Ectodermal cell (in vitro differentiated cells): ENCODE data around the gene MASP2.
"Not testable (repeated sequence)": the region's sequence is repeated elsewhere in the genome, so short reads cannot be mapped to it uniquely, and the experiment has no call there.

Source experiments
- H3K27ac ChIP-seq: 2 replicates; pipeline ENCODE4 v1.7.0; 2013; ENCODE audit warnings: mild to moderate bottlenecking, low read depth, low read length; ENCODE audit not compliant: insufficient read depth, poor library complexity, severe bottlenecking
- H3K27me3 ChIP-seq: 2 replicates; pipeline ENCODE4 v1.7.0; 2013; ENCODE audit warnings: mild to moderate bottlenecking, low read length; ENCODE audit not compliant: insufficient read depth, control insufficient read depth, poor library complexity, severe bottlenecking
- H3K36me3 ChIP-seq: one replicate; pipeline ENCODE4 v1.7.0; 2013; ENCODE audit warnings: low read length; ENCODE audit not compliant: control insufficient read depth, insufficient read depth
- H3K4me1 ChIP-seq: one replicate; pipeline ENCODE4 v1.7.0; 2013; ENCODE audit warnings: low read length; ENCODE audit not compliant: control insufficient read depth, insufficient read depth
- H3K4me3 ChIP-seq: 2 replicates; pipeline ENCODE4 v1.7.0; 2013; ENCODE audit warnings: low read depth, low read length, control low read depth; ENCODE audit not compliant: insufficient read depth
- H3K9me3 ChIP-seq: 2 replicates; pipeline ENCODE4 v1.7.0; 2013; ENCODE audit warnings: mild to moderate bottlenecking, low read length, moderate library complexity; ENCODE audit not compliant: control insufficient read depth
- WGBS, 2 experiments: methylation state at CpG; one replicate each; pipeline ENCODE4 v1.1.7; 2013; ENCODE audit warnings: missing lambda C conversion rate in 2 of 2; 5-methylcytosine and 5-hydroxymethylcytosine counted together

MASP2 gene

DNA sequence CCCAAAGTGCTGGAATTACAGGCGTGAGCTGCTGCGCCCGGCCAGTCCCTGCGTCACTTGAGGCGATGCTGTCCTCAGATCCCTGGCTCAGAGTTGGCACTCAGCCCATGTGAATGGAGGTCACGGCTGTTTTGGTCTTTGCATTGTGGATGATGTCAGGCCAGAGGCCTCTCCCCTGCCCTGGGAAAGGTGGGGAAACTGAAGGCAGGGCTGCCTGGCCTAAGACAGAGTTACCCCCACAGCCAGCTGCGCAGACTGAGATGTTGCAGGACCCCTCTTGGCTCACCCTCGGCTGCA, 821 bp downstream of the MASP2 start:
- no peaks in the 10 kb centered on the region for H3K4me1 ChIP-seq
- H3K4me3 ChIP-seq: no peak overlapping the region
- WGBS, 2 experiments: 94 to 96% methylated on average over 8 of the region's 8 CpGs
- no peaks in the 10 kb centered on the region for H3K27me3 ChIP-seq
- H3K9me3 ChIP-seq: no peaks in the 10 kb centered on the region
- no peak overlapping the region for H3K27ac ChIP-seq
- no peaks in the 10 kb centered on the region for H3K36me3 ChIP-seq

DNA sequence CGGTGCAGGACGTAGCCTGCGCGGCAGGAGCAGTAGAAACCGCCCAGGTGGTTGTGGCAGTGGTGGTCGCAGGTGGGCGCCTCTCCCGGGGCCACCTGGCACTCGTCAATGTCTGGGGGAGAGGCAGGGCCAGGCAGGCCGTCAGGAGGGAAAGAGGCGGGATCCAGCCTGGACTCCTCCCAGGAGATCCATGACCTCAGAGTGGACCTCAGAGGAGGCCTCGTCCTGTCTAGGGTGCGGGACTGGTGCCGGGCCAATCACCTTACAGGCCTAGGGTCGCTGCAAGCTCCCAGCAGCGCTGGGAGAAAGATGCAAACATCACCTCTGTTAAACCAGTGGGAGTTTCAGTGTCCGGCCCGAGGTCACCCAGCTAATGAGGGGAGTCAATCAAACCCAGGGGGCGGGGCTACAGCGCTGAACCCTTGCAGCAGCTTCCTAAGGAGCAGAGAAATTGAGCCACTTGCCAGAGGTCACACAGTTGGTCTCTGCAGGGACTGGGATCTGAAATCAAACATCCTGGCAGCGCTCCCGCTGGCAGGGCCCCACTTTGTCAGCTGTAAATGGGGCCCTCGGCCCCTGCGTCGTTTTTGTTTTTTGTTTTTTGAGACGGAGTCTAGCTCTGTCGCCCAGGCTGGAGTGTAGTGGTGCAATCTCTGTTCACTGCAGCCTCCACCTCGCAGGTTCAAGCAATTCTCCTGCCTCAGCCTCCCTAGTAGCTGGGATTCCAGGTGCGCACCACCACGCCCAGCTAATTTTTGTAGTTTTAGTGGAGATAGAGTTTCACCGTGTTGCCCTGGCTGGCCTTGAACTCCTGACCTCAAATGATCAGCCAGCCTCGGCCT, 1.4 kb downstream of the MASP2 start:
- no peaks in the 10 kb centered on the region for H3K4me1 ChIP-seq
- H3K36me3 ChIP-seq: no peaks in the 10 kb centered on the region
- no peaks in the 10 kb centered on the region for H3K9me3 ChIP-seq
- no peak overlapping the region for H3K4me3 ChIP-seq
- no peak overlapping the region for H3K27ac ChIP-seq
- no peaks in the 10 kb centered on the region for H3K27me3 ChIP-seq
- 72% methylated on average over 32 of the region's 32 CpGs for WGBS, 2 experiments

GRCh38 chr1:11044849-11045427, 2.1 kb downstream of the MASP2 start:
- Histone ChIP-seq H3K27ac (no peak overlapping the region), H3K4me1 (no peaks in the 10 kb centered on the region), H3K4me3 (no peak overlapping the region), H3K36me3 (no peaks in the 10 kb centered on the region), H3K27me3 (no peaks in the 10 kb centered on the region), H3K9me3 (no peaks in the 10 kb centered on the region)
- WGBS, 2 experiments: 92% methylated on average over 16 of the region's 16 CpGs

DNA sequence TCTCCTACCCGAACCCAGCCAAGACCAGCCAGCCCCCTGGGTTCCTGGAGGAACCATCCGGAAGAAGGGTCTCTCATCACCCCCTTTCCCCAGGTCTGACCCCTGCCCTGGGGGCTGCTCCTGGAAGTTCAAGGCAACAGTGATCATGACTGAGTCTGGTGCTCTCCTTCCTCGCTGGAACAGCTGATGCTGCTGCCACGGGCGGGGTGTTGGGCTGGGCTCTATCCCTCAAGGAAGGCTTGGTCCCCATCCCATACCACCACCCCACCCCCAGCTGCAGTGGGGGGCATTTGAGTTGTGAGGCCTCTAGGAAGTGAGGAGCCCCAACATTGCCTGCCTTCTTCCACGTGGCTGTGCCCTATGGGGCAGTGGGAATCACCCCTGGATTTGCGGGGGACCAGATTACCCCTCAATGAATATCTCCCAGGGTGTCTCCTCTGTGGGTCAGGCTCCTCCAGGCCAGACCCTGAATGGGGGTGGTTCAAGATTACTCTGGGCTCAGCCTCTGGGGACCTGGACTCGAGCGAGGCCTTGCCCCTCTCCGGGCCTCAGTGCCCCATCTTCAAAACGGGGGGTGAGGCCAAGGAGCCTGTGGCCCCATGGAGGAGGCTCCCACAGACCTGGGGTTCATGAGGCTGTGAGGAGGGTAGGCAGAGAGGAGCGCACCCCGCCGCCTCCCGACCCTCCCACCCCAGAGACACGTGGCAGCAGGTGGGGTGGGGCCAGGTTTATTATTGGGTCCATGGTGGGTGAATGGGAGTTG, 2.8 kb downstream of the MASP2 start:
- no peaks in the 10 kb centered on the region for H3K9me3 ChIP-seq
- H3K4me1 ChIP-seq: no peaks in the 10 kb centered on the region
- no peak overlapping the region for H3K27ac ChIP-seq
- no peaks in the 10 kb centered on the region for H3K36me3 ChIP-seq
- H3K4me3 ChIP-seq: no peak overlapping the region
- H3K27me3 ChIP-seq: no peaks in the 10 kb centered on the region
- 89 to 90% methylated on average over 16 of the region's 16 CpGs for WGBS, 2 experiments

DNA sequence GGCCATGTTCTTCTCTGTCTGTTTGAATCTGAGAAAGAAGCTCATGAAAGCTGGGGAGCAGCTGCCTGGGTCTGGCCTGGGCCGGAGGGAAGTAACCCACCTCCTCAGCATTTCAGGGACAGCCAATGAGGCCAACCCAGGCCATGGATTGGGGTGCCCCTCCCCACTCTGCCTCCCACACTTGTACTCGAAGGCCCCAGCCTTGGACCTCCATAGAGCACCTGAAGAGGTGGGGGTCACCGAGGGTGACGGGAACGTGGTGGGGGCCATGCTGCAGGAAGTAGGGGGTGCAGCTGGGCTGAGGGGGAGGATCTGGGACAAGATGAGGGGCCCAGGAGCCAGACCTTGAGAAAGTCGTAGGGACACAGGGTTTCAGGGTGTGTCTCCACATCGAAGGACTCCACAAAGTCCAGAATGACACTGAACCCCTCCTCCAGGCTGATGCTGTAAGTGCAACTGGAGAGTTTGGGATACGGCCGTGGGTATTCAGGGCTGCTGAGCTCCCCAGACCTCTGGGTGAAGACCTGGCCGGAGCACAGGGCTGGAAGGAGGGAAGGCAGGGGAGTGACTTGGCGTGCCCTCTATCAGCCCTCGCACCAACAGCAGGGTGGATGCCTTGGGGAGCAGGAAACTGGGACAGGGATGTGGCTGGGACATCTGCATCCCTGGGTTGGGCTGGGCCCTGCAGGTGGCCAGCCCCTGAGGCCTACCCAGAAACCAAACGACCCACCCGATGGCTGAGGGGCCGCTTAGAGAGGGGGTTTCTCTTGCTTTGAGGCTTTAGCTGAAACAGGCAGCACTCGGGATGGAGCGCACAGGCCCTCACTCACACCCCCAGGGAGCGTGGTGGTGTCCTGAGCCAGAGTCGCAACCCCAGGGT, 3.8 kb downstream of the MASP2 start:
- Histone ChIP-seq H3K4me1 (no peaks in the 10 kb centered on the region), H3K27me3 (peaks cover 4% of the 10 kb centered on the region), H3K27ac (no peak overlapping the region), H3K4me3 (no peak overlapping the region), H3K36me3 (no peaks in the 10 kb centered on the region), H3K9me3 (no peaks in the 10 kb centered on the region)
- 88 to 90% methylated on average over 19 of the region's 19 CpGs for WGBS, 2 experiments

GRCh38 chr1:11042065-11042464, 5.0 kb downstream of the MASP2 start:
- Histone ChIP-seq H3K9me3 (no peaks in the 10 kb centered on the region), H3K4me1 (no peaks in the 10 kb centered on the region), H3K27me3 (peaks cover 7% of the 10 kb centered on the region), H3K27ac (no peak overlapping the region), H3K36me3 (no peaks in the 10 kb centered on the region), H3K4me3 (no peak overlapping the region)
- WGBS, 2 experiments: 80% methylated on average over 3 of the region's 3 CpGs

DNA sequence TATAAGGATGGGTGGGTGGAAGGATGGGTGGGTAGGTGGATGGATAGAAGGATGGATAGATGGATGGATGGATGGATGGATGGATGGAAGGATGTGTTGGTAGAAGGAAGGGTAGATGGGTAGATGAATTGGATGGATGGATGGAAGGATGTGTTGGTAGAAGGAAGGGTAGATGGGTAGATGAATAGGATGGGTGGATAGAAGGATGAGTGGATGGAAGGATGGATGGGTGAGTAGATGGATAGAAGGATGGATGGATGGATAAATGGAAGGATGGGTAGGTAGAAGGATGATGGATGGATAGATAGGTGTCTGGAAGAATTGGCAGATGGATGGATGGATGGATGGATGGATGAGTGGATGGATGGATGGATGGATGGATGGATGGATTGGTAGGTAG, 6.0 kb downstream of the MASP2 start:
- Histone ChIP-seq H3K4me3 (no peak overlapping the region), H3K27me3 (peaks cover 7% of the 10 kb centered on the region), H3K4me1 (no peaks in the 10 kb centered on the region), H3K9me3 (no peaks in the 10 kb centered on the region), H3K27ac (no peak overlapping the region), H3K36me3 (no peaks in the 10 kb centered on the region)

DNA sequence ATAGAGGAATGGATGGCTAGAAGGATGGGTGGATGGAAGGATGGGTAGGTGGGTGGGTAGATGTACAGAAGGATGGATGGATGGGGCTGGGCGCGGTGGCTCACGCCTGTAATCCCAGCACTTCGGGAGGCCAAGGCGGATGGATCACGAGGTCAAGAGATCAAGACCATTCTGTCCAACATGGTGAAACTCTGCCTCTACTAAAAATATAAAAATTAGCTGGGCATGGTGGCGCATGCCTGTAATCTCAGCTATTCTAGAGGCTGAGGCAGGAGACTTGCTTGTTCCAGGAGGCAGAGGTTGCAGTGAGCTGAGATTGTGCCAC, 7.0 kb downstream of the MASP2 start:
- H3K4me1 ChIP-seq, H3K36me3 ChIP-seq, H3K4me3 ChIP-seq, H3K27ac ChIP-seq, H3K27me3 ChIP-seq, H3K9me3 ChIP-seq: not testable (repeated sequence)
- 86 to 93% methylated on average over 7 of the region's 7 CpGs for WGBS, 2 experiments

GRCh38 chr1:11039351-11040104, 7.5 kb downstream of the MASP2 start:
- Histone ChIP-seq H3K27me3 (peaks cover 7% of the 10 kb centered on the region), H3K36me3 (no peaks in the 10 kb centered on the region), H3K27ac (no peak overlapping the region), H3K9me3 (no peaks in the 10 kb centered on the region), H3K4me3 (no peak overlapping the region), H3K4me1 (no peaks in the 10 kb centered on the region)
- 79% methylated on average over 2 of the region's 2 CpGs for WGBS, 2 experiments
